Subcutaneous adipose tissue (tissue), 4 donors: ENCODE results near the gene HTD2. TPM values are rescaled to one million over a fixed set of nuclear protein-coding genes. Genes with fewer than 3 reads are reported as not detected.

Experiments used
- total RNA-seq, 4 donors: library from RNA; depleted of rRNA; stranded (reverse); fragments of >200 nt; gene quantifications; one replicate each; pipeline ENCODE4 v1.1.0, GENCODE V29; 2016
- TF ChIP-seq, protein P1 (sequence below): fragments of 450-650 bp; IDR thresholded peaks from one replicate; pipeline ENCODE4 v1.5.1; 2016; ENCODE audit warnings: low read depth, mild to moderate bottlenecking, control low read depth, antibody characterized with exemption, moderate library complexity

The HTD2 gene
- total RNA-seq, 4 donors from 2014 or later: 6.4 to 18.6 (median 13.9) TPM

DNA sequence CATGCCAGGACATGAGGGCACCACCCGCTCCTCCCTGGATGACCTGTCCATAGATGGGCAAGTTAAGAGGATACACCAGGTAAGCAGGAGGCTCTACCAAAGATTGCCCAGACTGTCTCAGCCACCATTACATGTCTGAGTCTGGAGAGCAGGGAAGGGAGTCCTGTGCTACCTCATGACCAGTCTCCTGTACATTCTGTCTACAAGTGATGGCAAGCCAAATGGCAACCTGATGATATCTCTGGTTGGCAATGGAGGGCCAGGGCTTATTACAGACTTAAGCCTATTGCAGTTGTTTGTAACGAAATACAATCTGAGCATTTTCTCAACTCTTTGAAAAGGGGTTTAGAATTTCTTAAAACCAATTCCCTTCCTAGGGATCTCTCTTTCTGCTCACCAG, 37.0 kb upstream of the HTD2 start:
- TF ChIP-seq, protein P1, sequence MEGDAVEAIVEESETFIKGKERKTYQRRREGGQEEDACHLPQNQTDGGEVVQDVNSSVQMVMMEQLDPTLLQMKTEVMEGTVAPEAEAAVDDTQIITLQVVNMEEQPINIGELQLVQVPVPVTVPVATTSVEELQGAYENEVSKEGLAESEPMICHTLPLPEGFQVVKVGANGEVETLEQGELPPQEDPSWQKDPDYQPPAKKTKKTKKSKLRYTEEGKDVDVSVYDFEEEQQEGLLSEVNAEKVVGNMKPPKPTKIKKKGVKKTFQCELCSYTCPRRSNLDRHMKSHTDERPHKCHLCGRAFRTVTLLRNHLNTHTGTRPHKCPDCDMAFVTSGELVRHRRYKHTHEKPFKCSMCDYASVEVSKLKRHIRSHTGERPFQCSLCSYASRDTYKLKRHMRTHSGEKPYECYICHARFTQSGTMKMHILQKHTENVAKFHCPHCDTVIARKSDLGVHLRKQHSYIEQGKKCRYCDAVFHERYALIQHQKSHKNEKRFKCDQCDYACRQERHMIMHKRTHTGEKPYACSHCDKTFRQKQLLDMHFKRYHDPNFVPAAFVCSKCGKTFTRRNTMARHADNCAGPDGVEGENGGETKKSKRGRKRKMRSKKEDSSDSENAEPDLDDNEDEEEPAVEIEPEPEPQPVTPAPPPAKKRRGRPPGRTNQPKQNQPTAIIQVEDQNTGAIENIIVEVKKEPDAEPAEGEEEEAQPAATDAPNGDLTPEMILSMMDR: no peak

DNA sequence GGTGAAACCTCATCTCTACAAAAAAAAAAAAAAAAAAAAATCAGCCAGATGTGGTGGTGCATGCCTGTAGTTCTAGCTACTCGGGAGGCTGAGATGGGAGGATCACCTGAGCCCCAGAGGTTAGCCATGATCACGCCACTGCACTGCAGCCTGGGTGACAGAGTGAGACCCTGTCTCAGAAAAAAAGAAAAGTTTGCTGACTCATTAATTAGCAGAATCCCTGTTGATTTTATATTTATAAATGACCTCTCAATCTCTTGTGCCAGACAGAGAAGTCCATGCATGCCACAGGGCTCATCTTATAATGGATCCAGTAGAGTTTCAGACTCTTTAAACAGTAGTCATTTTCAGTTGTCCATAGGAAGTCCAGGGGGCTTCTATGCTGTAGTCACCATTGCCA, 35.8 kb upstream of the HTD2 start:
- TF ChIP-seq, protein P1: no peak

DNA sequence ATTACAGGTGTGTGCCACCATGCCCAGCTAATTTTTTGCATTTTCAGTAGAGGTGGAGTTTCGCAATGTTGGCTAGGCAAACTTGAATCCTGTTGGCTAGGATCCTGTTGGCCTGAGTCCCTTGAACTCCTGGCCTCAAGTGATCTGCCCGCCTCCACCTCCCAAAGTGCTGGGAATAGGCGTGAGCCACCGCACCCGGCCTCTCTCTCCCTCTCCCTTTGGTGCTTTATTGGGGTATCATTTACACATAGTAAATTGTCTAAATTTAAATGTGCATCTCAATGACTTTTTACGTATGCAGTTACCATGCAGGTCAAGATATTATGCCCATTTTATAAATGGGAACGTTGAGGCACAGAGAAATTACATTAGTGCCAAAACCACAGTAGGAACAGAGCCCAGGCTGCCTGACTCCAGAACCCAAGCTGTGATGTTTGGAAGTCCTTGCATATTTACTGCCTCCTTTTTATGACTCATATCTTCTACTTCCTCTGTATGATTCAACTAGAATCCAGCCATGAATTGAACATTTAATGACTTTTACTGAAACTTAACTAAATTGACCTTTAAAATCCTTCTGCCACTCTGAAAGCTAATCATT, 34.3 kb upstream of the HTD2 start:
- TF ChIP-seq, protein P1: no peak

DNA sequence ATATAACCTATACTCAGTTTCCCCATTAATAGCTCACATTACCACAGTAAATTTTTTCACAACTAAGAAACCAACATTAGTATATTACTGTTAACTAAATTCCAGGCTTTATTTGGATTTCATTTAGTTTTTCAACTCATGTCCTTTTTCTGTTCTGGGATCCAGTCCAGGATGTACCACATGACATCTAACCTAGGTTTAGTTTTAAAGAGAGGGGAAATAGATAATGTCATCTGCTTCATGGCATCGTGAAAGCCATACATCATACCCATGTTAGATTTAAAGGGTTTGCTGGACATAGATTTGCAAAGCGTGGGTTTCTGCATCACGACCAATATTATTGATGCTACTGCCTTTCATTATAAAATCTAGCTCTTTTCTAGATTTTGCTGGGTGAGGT, 33.4 kb upstream of the HTD2 start:
- TF ChIP-seq, protein P1: no peak

DNA sequence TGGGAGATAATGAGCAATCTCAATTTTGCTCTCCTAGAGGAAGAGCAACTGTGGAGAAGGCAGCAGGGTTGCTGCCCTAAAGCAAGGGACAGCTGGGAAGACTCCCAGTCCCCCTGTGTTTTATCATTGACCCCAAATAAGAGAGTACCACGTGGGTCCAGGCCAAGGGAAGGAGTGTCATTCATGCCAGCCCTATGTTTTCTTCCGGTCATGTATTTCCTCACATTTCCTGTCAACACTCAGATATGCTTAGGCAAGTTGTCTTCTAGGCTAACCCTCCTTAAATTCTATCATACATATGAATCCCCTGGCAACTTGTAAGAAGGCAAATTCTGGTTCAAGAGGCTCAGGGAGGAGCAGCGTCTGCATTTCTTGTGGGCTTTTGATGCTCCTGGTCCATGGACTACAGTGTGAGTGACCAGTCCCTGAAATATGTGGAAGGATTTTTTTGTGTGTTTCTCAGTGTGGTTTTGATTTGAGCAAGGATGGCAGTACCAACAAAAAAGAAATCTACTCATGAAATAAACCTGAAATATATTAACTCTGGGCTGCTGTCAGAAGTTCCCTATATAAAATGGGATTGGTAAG, 32.2 kb upstream of the HTD2 start:
- TF ChIP-seq, protein P1: no peak

DNA sequence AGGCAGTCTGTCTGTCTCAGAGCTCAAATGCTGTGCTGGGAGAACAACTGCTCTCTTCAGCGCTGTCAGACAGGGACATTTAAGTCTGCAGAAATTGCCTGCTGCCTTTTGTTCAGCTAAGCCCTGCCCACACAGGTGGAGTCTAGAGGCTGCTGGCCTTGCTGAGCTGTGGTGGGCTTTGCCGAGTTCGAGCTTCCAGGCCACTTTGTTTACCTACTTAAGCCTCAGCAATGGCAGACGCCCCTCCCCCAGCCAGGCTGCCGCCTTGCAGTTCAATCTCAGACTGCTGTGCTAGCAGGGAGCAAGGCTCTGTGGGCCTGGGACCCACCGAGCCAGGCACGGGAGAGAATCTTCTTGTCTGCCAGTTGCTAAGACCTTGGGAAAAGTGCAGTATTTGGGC, 25.3 kb upstream of the HTD2 start:
- TF ChIP-seq, protein P1: no peak

DNA sequence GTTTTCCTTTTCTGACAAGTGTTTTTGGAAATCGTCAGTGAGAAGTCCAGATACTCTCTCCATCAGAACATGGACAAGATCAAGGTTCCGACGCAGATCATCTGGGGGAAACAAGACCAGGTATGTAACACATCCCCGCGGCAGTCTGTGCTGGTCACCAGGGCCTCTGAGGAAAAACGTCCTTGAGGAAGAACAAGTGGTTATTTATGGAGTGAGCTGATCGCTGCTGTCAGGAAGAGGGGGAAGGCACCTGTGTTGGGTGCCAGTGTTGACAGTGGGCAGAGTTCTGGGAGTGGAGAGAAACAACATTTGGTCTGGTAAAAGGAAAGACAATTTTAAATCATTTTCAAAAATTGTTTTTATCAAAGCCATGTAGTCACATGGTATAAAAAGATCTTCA, 21.0 kb upstream of the HTD2 start:
- TF ChIP-seq, protein P1: no peak
